NCI-H524 (cell line): Measurements from ENCODE around the gene STX1A.
A peak's percentile ranks its signal among the peaks of the same experiment; 100 is the strongest.

Experiments
- DNase-seq, 2 experiments: peaks; one replicate each; lab custom pipeline; 2025; lab: John Stamatoyannopoulos, UW

The STX1A gene

GRCh38 chr7:73718905-73719805 lies at the start of gene STX1A:
Gene STX1A, minus strand, starts transcription at chr7:73719669. Its CDS starts 38 bp downstream, at chr7:73719631.
- peak; percentile 30 to 60 for DNase-seq

GRCh38 chr7:73768641-73769480 lies 49.4 kb upstream of the STX1A start:
- DNase-seq = no peak

GRCh38 chr7:73766556-73767229 lies 47.2 kb upstream of the STX1A start:
- DNase-seq = no peak

- DNase-seq = no peak
Measured at GRCh38 chr7:73762659-73762999, 43.2 kb upstream of the STX1A start.

GRCh38 chr7:73761854-73762658 lies 42.6 kb upstream of the STX1A start:
- DNase-seq = no peak

- DNase-seq = no peak
Measured at GRCh38 chr7:73758581-73759138, 39.2 kb upstream of the STX1A start.

- DNase-seq = no peak
Measured at GRCh38 chr7:73749931-73750776, 30.7 kb upstream of the STX1A start.

GRCh38 chr7:73746378-73746777 lies 26.9 kb upstream of the STX1A start:
- no peak for DNase-seq

- DNase-seq = peak; percentile 23 to 56
Measured at GRCh38 chr7:73742753-73743641, 23.5 kb upstream of the STX1A start.

- no peak for DNase-seq
Measured at GRCh38 chr7:73742338-73742752, 22.9 kb upstream of the STX1A start.

- peak; percentile 37 to 77 for DNase-seq
Measured at GRCh38 chr7:73741600-73741999, 22.1 kb upstream of the STX1A start.

GRCh38 chr7:73740771-73741170 lies 21.3 kb upstream of the STX1A start:
- no peak for DNase-seq

- DNase-seq = no peak
Measured at GRCh38 chr7:73740212-73740611, 20.7 kb upstream of the STX1A start.

GRCh38 chr7:73739387-73739767 lies 19.9 kb upstream of the STX1A start:
- no peak for DNase-seq

GRCh38 chr7:73738612-73739386 lies 19.3 kb upstream of the STX1A start, which contains the start of gene ABHD11:
Gene ABHD11, minus strand, starts transcription at chr7:73738802. Its CDS starts 32 bp downstream, at chr7:73738770.
- peak; percentile 89 to 95 for DNase-seq

- peak in 1 of 2 experiments; percentile 55 for DNase-seq
Measured at GRCh38 chr7:73738220-73738611, 18.7 kb upstream of the STX1A start.

GRCh38 chr7:73737491-73738219 lies 18.2 kb upstream of the STX1A start:
- DNase-seq = no peak

GRCh38 chr7:73736885-73737284 lies 17.4 kb upstream of the STX1A start:
- DNase-seq = no peak
